Measurements from ENCODE around the gene TMEM41B. TPM values are rescaled to one million over a fixed set of nuclear protein-coding genes. Genes with fewer than 3 reads are reported as not detected.

Gene TMEM41B
- total and polyA plus RNA-seq, 11 donors, result 14.8 to 27.8 (median 21.7) TPM

DNA sequence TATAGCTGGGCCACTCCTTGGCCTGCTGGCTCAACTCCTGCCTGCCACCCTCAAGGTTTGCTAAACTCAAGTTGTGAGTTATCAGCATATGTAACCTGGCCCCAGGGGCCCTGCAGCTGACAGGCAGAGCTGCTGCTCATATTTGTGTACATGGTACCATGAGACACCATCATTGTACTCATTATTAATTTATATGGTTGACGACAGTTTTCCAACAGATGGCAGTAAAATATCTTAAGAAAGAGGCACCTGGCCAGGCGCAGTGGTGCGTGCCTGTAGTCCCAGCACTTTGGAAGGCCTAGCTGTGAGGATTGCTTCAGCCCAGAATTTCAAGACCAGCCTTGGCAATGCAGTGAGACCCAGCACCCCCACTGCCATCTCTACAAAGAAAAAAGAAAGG lies 37.8 kb downstream of the TMEM41B start:
- 90 to 94% (median 93%) methylated on average over 2 to 3 of the region's 3 CpGs for WGBS, 4 donors
- H3K4me1 ChIP-seq, result peaks cover 0 to 41% (median 15%) of the 10 kb centered on the region in 12 donors
- DNase-seq (no peak), ATAC-seq (no peak)
- intact Hi-C loops (cut with DNase I), result no loop called here
- no peak for TF ChIP-seq POLR2A (IDR thresholded peaks at IDR 0.05)
- TF ChIP-seq, protein P1, sequence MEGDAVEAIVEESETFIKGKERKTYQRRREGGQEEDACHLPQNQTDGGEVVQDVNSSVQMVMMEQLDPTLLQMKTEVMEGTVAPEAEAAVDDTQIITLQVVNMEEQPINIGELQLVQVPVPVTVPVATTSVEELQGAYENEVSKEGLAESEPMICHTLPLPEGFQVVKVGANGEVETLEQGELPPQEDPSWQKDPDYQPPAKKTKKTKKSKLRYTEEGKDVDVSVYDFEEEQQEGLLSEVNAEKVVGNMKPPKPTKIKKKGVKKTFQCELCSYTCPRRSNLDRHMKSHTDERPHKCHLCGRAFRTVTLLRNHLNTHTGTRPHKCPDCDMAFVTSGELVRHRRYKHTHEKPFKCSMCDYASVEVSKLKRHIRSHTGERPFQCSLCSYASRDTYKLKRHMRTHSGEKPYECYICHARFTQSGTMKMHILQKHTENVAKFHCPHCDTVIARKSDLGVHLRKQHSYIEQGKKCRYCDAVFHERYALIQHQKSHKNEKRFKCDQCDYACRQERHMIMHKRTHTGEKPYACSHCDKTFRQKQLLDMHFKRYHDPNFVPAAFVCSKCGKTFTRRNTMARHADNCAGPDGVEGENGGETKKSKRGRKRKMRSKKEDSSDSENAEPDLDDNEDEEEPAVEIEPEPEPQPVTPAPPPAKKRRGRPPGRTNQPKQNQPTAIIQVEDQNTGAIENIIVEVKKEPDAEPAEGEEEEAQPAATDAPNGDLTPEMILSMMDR (IDR thresholded peaks at IDR 0.05), result no peak
- H3K9me3 ChIP-seq, result no peaks in the 10 kb centered on the region
- H3K4me3 ChIP-seq, result no peak overlapping the region
- H3K27me3 ChIP-seq, result no peaks in the 10 kb centered on the region
- no peak overlapping the region for H3K27ac ChIP-seq
- peaks cover 0 to 18% (median 4%) of the 10 kb centered on the region in 9 donors for H3K36me3 ChIP-seq

DNA sequence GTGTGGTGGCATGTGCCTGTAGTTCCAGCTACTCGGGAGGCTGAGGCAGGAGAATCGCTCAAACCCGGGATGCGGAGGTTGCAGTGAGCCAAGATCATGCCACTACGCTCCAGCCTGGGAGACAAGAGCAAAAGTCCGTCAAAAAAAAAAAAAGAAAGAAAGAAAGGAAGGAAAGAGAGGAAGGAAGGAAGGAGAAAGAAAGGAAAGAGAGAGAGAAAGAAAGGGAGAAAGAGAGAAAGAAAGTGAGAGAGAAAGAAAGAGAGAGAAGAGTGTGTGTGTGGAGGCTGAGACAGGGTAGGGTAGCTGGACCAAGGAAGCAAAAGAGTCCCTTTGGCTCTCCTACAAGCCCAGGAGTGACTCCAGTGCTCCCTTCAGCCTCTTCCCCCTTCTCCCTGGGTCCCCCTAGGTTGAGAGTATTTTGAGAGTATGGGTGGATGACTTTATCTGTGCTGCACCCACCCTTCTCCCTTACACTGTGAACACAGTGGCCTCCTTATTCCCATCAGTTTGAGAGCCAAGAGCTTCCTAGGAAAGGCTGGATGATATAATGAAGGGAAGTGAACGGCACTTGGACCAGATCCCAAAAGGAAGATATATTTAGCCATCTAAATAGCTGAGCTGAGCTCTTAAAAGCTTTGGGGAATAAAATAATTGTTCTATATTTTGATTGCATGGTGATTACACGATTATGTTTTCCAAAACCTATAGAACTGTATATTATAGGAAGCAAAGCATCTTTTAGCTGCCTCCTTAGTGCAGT lies 39.7 kb downstream of the TMEM41B start:
- Histone ChIP-seq H3K27ac (peak overlapping the region in 10 of 12 donors; percentile 2 to 72 (median 54)), H3K4me3 (no peak overlapping the region), H3K9me3 (no peaks in the 10 kb centered on the region), H3K36me3 (peaks cover 0 to 4% (median 0%) of the 10 kb centered on the region in 9 donors), H3K4me1 (peaks cover 0 to 25% (median 12%) of the 10 kb centered on the region in 12 donors), H3K27me3 (no peaks in the 10 kb centered on the region)
- peak; percentile 69 to 84 (median 74) for ATAC-seq
- TF ChIP-seq POLR2A (IDR thresholded peaks at IDR 0.05), result no peak
- TF ChIP-seq, protein P1 (IDR thresholded peaks at IDR 0.05), result no peak
- DNase-seq, result peak in 2 of 5 donors; percentile 29 to 34
- intact Hi-C loops (cut with DNase I), result loop anchor here in 1 of 10 donors (5.0 kb wide), 1 partner anchor 38 kb away; the partner anchor contains the start of gene TMEM41B
- WGBS, 4 donors, result 52 to 63% (median 56%) methylated on average over 8 of the region's 8 CpGs

DNA sequence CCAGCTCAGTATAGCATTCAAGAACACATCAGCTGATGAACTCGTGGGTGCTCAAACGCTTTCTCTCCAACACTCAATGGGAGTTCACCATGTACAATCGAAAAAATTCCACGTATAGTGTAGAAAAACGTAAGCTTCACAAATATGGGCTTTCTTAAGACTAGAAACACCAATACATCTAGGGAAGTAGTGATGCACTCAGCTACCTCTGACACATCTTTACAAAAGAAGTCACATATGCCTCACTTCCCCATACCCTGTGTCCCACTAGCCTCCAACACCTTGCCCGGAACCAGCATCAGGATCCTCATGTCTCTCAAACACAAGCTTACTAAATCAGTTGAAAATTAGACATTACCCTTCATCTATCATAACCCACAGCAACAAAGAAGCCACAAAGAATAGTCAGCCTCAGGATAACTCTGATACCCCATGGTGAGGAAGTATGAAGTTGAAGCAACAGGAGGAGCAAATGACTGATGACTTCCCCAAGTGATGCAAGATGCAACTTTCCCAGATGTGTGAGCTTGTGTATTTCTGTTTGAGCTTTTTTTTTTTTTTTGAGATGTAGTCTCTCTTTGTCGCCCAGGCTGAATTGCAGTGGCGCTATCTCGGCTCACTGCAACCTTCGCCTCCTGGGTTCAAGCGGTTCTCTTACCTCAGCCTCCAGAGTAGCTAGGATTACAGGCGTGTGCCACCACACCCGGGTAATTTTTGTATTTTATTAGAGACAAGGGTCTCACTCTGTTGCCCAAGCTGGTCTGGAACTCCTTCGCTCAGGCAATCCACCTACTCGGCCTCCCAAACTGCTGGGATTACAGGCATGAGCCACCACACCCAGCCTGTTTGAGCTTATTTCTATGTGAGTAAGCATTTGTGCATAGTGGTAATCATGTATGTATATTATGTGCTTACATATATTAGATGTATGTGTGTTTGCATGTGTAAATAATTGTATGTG lies 40.7 kb downstream of the TMEM41B start:
- Histone ChIP-seq H3K9me3 (no peaks in the 10 kb centered on the region), H3K27me3 (no peaks in the 10 kb centered on the region), H3K4me3 (no peak overlapping the region), H3K27ac (peak overlapping the region in 7 of 12 donors; percentile 38 to 64 (median 52)), H3K4me1 (peaks cover 0 to 25% (median 14%) of the 10 kb centered on the region in 12 donors), H3K36me3 (peaks cover 0 to 4% (median 0%) of the 10 kb centered on the region in 9 donors)
- no peak for DNase-seq
- ATAC-seq, result peak in 2 of 4 donors; percentile 29 to 64
- WGBS, 4 donors, result 81 to 89% (median 86%) methylated on average over 15 of the region's 15 CpGs
- intact Hi-C loops (cut with DNase I), result loop anchor here in 1 of 10 donors (5.0 kb wide), 1 partner anchor 39 kb away; the partner anchor contains the start of gene TMEM41B
- TF ChIP-seq, protein P1 (IDR thresholded peaks at IDR 0.05), result no peak
- no peak for TF ChIP-seq POLR2A (IDR thresholded peaks at IDR 0.05)

All from heart left ventricle (tissue), 16 donors.